IMR-90 (cell line): ENCODE measurements around the gene DOCK9. TPM values are rescaled to one million over a fixed set of nuclear protein-coding genes. Genes with fewer than 3 reads are reported as not detected.

Experiments
- ATAC-seq: fragments of 200-7000 bp; cut with Tn5 transposase; 2 replicates; pipeline ENCODE4 v1.9.1; 2020; ENCODE audit warnings: low read depth, mild to moderate bottlenecking, moderate library complexity
- BruUV-seq: library from RNA; stranded (reverse); fragments of 400-500 nt; replicated peaks from 2 replicates; lab custom pipeline; 2021; lab: Mats Ljungman, UMichigan
- CTCF ChIA-PET: fragments of 300-600 bp; formaldehyde crosslinking; extraction: SDS; loops from one replicate; lab custom pipeline; 2021; ENCODE audit warnings: antibody characterized with exemption; lab: Yijun Ruan, JAX
- POLR2A ChIA-PET: fragments of 300-600 bp; sonication (Branson Sonifier 250); formaldehyde crosslinking; loops from one replicate; lab custom pipeline; 2022; ENCODE audit warnings: antibody characterized with exemption; ENCODE audit not compliant: unreplicated experiment; lab: Charles Lee
- DNase-seq: peaks from one replicate; pipeline ENCODE4 v3.0.0; 2013
- H2AFZ ChIP-seq: replicated peaks from 2 replicates; pipeline ENCODE3; 2013; ENCODE audit warnings: low read length, mild to moderate bottlenecking; ENCODE audit not compliant: poor library complexity
- H2AK5ac ChIP-seq: 2 replicates; pipeline ENCODE4 v1.6.1; 2013; ENCODE audit warnings: low read depth, low read length, inconsistent platforms
- H2AK9ac ChIP-seq: replicated peaks from 2 replicates; pipeline ENCODE3; 2013; ENCODE audit warnings: mild to moderate bottlenecking, low read depth, low read length, moderate library complexity; ENCODE audit not compliant: poor library complexity
- H2BK120ac ChIP-seq: 2 replicates; pipeline ENCODE4 v1.6.1; 2013; ENCODE audit warnings: low read depth, low read length, inconsistent platforms
- H2BK15ac ChIP-seq: 3 replicates; pipeline ENCODE4 v1.6.1; 2013; ENCODE audit warnings: low read depth, low read length, inconsistent platforms
- H2BK20ac ChIP-seq: 2 replicates; pipeline ENCODE4 v1.6.1; 2013; ENCODE audit warnings: low read depth, mild to moderate bottlenecking, inconsistent platforms, low read length, moderate library complexity
- H2BK5ac ChIP-seq: 2 replicates; pipeline ENCODE4 v1.6.1; 2013; ENCODE audit warnings: mild to moderate bottlenecking, low read depth, low read length, inconsistent platforms; ENCODE audit not compliant: poor library complexity, severe bottlenecking
- H3K14ac ChIP-seq: replicated peaks from 2 replicates; pipeline ENCODE4 v1.6.1; 2013; ENCODE audit warnings: low read depth, low read length, inconsistent platforms
- H3K18ac ChIP-seq: 2 replicates; pipeline ENCODE4 v1.6.1; 2013; ENCODE audit warnings: low read depth, low read length, control low read depth
- H3K23ac ChIP-seq: 2 replicates; pipeline ENCODE4 v1.6.1; 2013; ENCODE audit warnings: low read depth, low read length, inconsistent platforms
- H3K27ac ChIP-seq: 2 replicates; pipeline ENCODE4 v1.5.1; 2013; ENCODE audit warnings: mild to moderate bottlenecking, control low read depth, low read length; ENCODE audit not compliant: insufficient read depth
- H3K27me3 ChIP-seq: 2 replicates; pipeline ENCODE4 v1.6.1; 2013; ENCODE audit warnings: low read length; ENCODE audit not compliant: control insufficient read depth, insufficient read depth
- H3K36me3 ChIP-seq: 2 replicates; pipeline ENCODE4 v1.6.1; 2013; ENCODE audit warnings: low read length, mixed read lengths; ENCODE audit not compliant: control insufficient read depth, insufficient read depth
- H3K4ac ChIP-seq: 2 replicates; pipeline ENCODE4 v1.6.1; 2013; ENCODE audit warnings: low read depth, low read length, inconsistent platforms
- H3K4me1 ChIP-seq: 2 replicates; pipeline ENCODE4 v1.6.1; 2013; ENCODE audit warnings: low read length, mixed read lengths; ENCODE audit not compliant: control insufficient read depth, insufficient read depth
- H3K4me2 ChIP-seq: 2 replicates; pipeline ENCODE4 v1.6.1; 2013; ENCODE audit warnings: low read depth, mild to moderate bottlenecking, control low read depth, low read length, moderate library complexity
- H3K4me3 ChIP-seq: 2 replicates; pipeline ENCODE4 v1.5.1; 2013; ENCODE audit warnings: low read depth, mild to moderate bottlenecking, control low read depth, low read length, moderate library complexity; ENCODE audit not compliant: insufficient read depth
- H3K56ac ChIP-seq: 2 replicates; pipeline ENCODE4 v1.6.1; 2013; ENCODE audit warnings: low read length, inconsistent platforms; ENCODE audit not compliant: insufficient read depth; ENCODE audit errors: extremely low read depth
- H3K79me1 ChIP-seq, 2 experiments: 2 replicates each; pipeline ENCODE4 v1.6.1; 2013; ENCODE audit warnings: low read length in 2 of 2, inconsistent platforms in 1 of 2, low read depth in 1 of 2
- H3K9ac ChIP-seq: 2 replicates; pipeline ENCODE4 v1.6.1; 2013; ENCODE audit warnings: low read depth, low read length, control low read depth
- H3K9me1 ChIP-seq: 2 replicates; pipeline ENCODE4 v1.6.1; 2013; ENCODE audit warnings: low read length, inconsistent platforms; ENCODE audit not compliant: insufficient read depth
- H3K9me3 ChIP-seq: 2 replicates; pipeline ENCODE4 v1.6.1; 2013; ENCODE audit warnings: low read length; ENCODE audit not compliant: control insufficient read depth, insufficient read depth
- H4K20me1 ChIP-seq: 2 replicates; pipeline ENCODE4 v1.6.1; 2013; ENCODE audit warnings: low read length, inconsistent platforms; ENCODE audit not compliant: insufficient read depth
- H4K5ac ChIP-seq: 2 replicates; pipeline ENCODE4 v1.6.1; 2013; ENCODE audit warnings: mild to moderate bottlenecking, low read depth, low read length, control low read depth
- H4K8ac ChIP-seq, 2 experiments: 2 replicates each; pipeline ENCODE4 v1.6.1; 2013; ENCODE audit warnings: low read depth in 2 of 2, low read length in 2 of 2, control low read depth in 1 of 2, inconsistent platforms in 1 of 2
- H4K91ac ChIP-seq: 2 replicates; pipeline ENCODE4 v1.6.1; 2013; ENCODE audit warnings: low read depth, low read length, inconsistent platforms; ENCODE audit not compliant: insufficient read depth
- CEBPB ChIP-seq: IDR thresholded peaks from 2 replicates; pipeline ENCODE4 v1.6.1; 2012; ENCODE audit warnings: low read depth, low read length, improper control_type of control experiment
- WGBS, 2 experiments: methylation state at CpG; one replicate each; pipeline versions ENCODE4 v1.1.5 to v1.1.7; 2013; ENCODE audit warnings: missing lambda C conversion rate in 2 of 2; ENCODE audit not compliant: insufficient read length in 1 of 2; ENCODE audit errors: extremely low coverage in 2 of 2; 5-methylcytosine and 5-hydroxymethylcytosine counted together
- dilution Hi-C: fragments of 300-500 bp; cut with HindIII; formaldehyde crosslinking; loops from one replicate; pipeline ENCODE4 v1.14.3; 2018; ENCODE audit warnings: low sequenced_read_pairs; ENCODE audit not compliant: unreplicated experiment
- in situ Hi-C: fragments of 300-500 bp; cut with MboI; formaldehyde crosslinking; loops from 3 replicates; pipeline ENCODE4 v1.14.3; 2019; ENCODE audit warnings: low sequenced_read_pairs, inconsistent platforms, mixed read lengths
- intact Hi-C: fragments of 100-400 bp; cut with micrococcal nuclease; formaldehyde crosslinking; loops from 2 replicates; pipeline ENCODE4 v1.10.0; 2022
- microRNA-seq, 2 experiments: library from miRNA; stranded (forward) in 1 of 2; unstranded in 1 of 2; fragments of 10-50 nt in 1 of 2; fragments of <30 nt in 1 of 2; gene quantifications in 1 of 2; microRNA quantifications in 1 of 2; one replicate each; pipeline versions ENCODE3 to v1.1.0; 2013 to 2020; ENCODE audit not compliant: insufficient read depth in 1 of 2, insufficient read length in 1 of 2, unreplicated experiment in 1 of 2
- polyA plus RNA-seq, 3 experiments: library from polyadenylated mRNA; depleted of rRNA; stranded (reverse); fragments of >200 nt; gene quantifications; 2 replicates each; pipeline ENCODE4 v1.2.3, GENCODE V29; 2012; ENCODE audit warnings: low replicate concordance in 1 of 3
- small RNA-seq, 5 experiments: library from RNA; depleted of rRNA; stranded (forward); fragments of <200 nt; gene quantifications; one replicate each; pipeline ENCODE3, GENCODE V24; 2012
- total RNA-seq: library from RNA; depleted of rRNA; stranded (reverse); fragments of >200 nt; gene quantifications from 2 replicates; pipeline ENCODE4 v1.2.3, GENCODE V29; 2012; rRNA removed
- TF ChIP-seq, protein P1 (sequence below): conservative IDR thresholded peaks from 2 replicates; pipeline ENCODE4 v1.5.1; 2012; ENCODE audit warnings: mild to moderate bottlenecking, low read depth, low read length, improper control_type of control experiment

DOCK9 gene
- total and polyA plus RNA-seq, 2 of the 4 experiments (the other 2 are of a cell fraction), result 4.8 to 7.2 TPM

DNA sequence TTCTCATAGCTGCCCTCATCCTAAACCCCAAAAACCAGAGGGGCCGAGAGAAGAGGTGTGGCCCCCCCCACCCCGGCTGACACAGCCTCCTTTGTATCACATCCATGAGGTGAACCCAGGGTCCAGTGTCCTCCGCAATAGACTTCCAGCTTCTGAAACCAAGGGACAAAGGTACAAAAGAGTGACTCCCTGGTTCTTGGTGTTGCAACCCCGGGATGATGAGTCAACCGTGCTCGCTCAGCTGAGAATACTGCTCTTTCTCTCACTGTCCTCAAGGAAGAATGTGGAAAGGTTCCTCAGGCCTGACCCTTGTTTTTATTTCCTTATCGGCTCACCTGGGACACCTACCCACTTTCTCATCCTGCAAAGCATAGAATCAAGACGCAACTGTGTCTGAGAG lies 230.9 kb downstream of the DOCK9 start:
- peaks cover 3% of the 10 kb centered on the region; the same call in 1 of the 2 replicates for H3K9me3 ChIP-seq
- no peaks in the 10 kb centered on the region for H3K79me1 ChIP-seq
- no peak overlapping the region for H2BK5ac ChIP-seq
- 80% methylated on average over 2 of the region's 8 CpGs; no CpG with 5 or more reads in 1 of the 2 experiments for WGBS, 2 experiments
- ChIA-PET CTCF (interaction anchor here (0.9 kb wide), 1 partner anchor 15 kb away, joined by 3 read pairs; no protein-coding TSS in a partner anchor), POLR2A (interaction anchor here (1.4 kb wide), 1 partner anchor 15 kb away, joined by 3 read pairs; no protein-coding TSS in a partner anchor)
- BruUV-seq, result no TSS peak
- no peak overlapping the region for H2BK120ac ChIP-seq
- TF ChIP-seq CEBPB, result peak; percentile 58; the same call in 1 of the 2 replicates
- TF ChIP-seq, protein P1, sequence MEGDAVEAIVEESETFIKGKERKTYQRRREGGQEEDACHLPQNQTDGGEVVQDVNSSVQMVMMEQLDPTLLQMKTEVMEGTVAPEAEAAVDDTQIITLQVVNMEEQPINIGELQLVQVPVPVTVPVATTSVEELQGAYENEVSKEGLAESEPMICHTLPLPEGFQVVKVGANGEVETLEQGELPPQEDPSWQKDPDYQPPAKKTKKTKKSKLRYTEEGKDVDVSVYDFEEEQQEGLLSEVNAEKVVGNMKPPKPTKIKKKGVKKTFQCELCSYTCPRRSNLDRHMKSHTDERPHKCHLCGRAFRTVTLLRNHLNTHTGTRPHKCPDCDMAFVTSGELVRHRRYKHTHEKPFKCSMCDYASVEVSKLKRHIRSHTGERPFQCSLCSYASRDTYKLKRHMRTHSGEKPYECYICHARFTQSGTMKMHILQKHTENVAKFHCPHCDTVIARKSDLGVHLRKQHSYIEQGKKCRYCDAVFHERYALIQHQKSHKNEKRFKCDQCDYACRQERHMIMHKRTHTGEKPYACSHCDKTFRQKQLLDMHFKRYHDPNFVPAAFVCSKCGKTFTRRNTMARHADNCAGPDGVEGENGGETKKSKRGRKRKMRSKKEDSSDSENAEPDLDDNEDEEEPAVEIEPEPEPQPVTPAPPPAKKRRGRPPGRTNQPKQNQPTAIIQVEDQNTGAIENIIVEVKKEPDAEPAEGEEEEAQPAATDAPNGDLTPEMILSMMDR, result no peak
- no peak overlapping the region for H3K23ac ChIP-seq
- H2BK15ac ChIP-seq, result no peak overlapping the region
- no peak overlapping the region for H3K4me3 ChIP-seq
- no peak overlapping the region for H2AFZ ChIP-seq
- no peaks in the 10 kb centered on the region for H3K36me3 ChIP-seq
- in situ Hi-C loops, result no loop called here
- H3K27me3 ChIP-seq, result peaks cover 23% of the 10 kb centered on the region
- H3K4me1 ChIP-seq, result no peaks in the 10 kb centered on the region; the same call in 1 of the 2 replicates
- no peak overlapping the region for H4K8ac ChIP-seq
- intact Hi-C loops, result no loop called here
- H4K91ac ChIP-seq, result no peak overlapping the region
- no peak overlapping the region for H3K14ac ChIP-seq
- no peak for DNase-seq
- H4K20me1 ChIP-seq, result no peaks in the 10 kb centered on the region
- H3K27ac ChIP-seq, result no peak overlapping the region
- no peak overlapping the region for H2BK20ac ChIP-seq
- H3K18ac ChIP-seq, result no peak overlapping the region
- no peak overlapping the region for H2AK9ac ChIP-seq
- H3K4me2 ChIP-seq, result no peak overlapping the region
- no peak for ATAC-seq
- no peak overlapping the region for H3K9ac ChIP-seq
- dilution Hi-C loops, result no loop called here
- H3K4ac ChIP-seq, result no peak overlapping the region
- H3K9me1 ChIP-seq, result no peaks in the 10 kb centered on the region; the same call in 1 of the 2 replicates
- H2AK5ac ChIP-seq, result no peak overlapping the region
- no peak overlapping the region for H4K5ac ChIP-seq
- no peak overlapping the region for H3K56ac ChIP-seq

Small RNAs within 50 kb of the gene (microRNA-seq; reads per million reads assigned to microRNA genes)
- gene AL161420.1 (ENCODE audit: insufficient read depth, insufficient read length) (not detected), gene RNU6-83P (ENCODE audit: insufficient read depth, insufficient read length) (not detected)

Small RNAs within 50 kb of the gene (small RNA-seq; reads per million reads assigned to genes)
- gene AL161420.1, result 0 to 3.0 (median 0) reads per million in 5 experiments
- 0 reads per million in 5 experiments for gene RNU6-83P

Other genes starting within 250 kb of the DOCK9 start
- not detected in 2 replicates for gene SLC15A1, start 225.4 kb downstream of the DOCK9 start, total RNA-seq
- gene SLC15A1, start 225.4 kb downstream of the DOCK9 start, polyA plus RNA-seq (2012; rRNA removed), result not detected in 2 replicates
- 20.8 and 23.6 TPM in 2 replicates for gene UBAC2, start 222.8 kb upstream of the DOCK9 start, total RNA-seq
- 28.9 and 36.3 TPM in 2 replicates for gene UBAC2, start 222.8 kb upstream of the DOCK9 start, polyA plus RNA-seq (2012; rRNA removed)